GM06990 (cell line): ENCODE data around the gene GPR108.

Experiments
- DNase-seq: peaks from one replicate; pipeline ENCODE4 v3.0.0-alpha.2; 2011; ENCODE audit not compliant: insufficient read length; ENCODE audit errors: extremely low read depth
- H3K27me3 ChIP-seq: replicated peaks from 2 replicates; pipeline ENCODE4 v1.6.0; 2011; ENCODE audit warnings: low read length; ENCODE audit not compliant: control insufficient read depth, insufficient read depth
- H3K36me3 ChIP-seq: 2 replicates; pipeline ENCODE4 v1.5.1; 2011; ENCODE audit warnings: low read length; ENCODE audit not compliant: control insufficient read depth, insufficient read depth
- H3K4me3 ChIP-seq: replicated peaks from 2 replicates; pipeline ENCODE4 v1.5.1; 2011; ENCODE audit warnings: low read depth, mild to moderate bottlenecking, control low read depth, low read length
- CTCF ChIP-seq: IDR thresholded peaks from 2 replicates; pipeline ENCODE4 v1.5.1; 2011; ENCODE audit warnings: low read length, control low read depth, mild to moderate bottlenecking, inconsistent platforms; ENCODE audit not compliant: insufficient read depth, poor library complexity, severe bottlenecking

Gene GPR108

GRCh38 chr19:6744381-6745301, 7.3 kb upstream of the GPR108 start:
- peaks cover 22% of the 10 kb centered on the region for H3K36me3 ChIP-seq
- DNase-seq, result no peak
- no peaks in the 10 kb centered on the region for H3K27me3 ChIP-seq
- no peak overlapping the region for H3K4me3 ChIP-seq
- no peak for TF ChIP-seq CTCF

GRCh38 chr19:6743714-6744380, 6.5 kb upstream of the GPR108 start:
- no peak for DNase-seq
- Histone ChIP-seq H3K4me3 (no peak overlapping the region), H3K36me3 (peaks cover 22% of the 10 kb centered on the region), H3K27me3 (no peaks in the 10 kb centered on the region)
- TF ChIP-seq CTCF, result no peak

- no peak for TF ChIP-seq CTCF
- no peaks in the 10 kb centered on the region for H3K27me3 ChIP-seq
- peaks cover 20% of the 10 kb centered on the region for H3K36me3 ChIP-seq
- DNase-seq, result no peak
- no peak overlapping the region for H3K4me3 ChIP-seq
These were observed 5.7 kb upstream of the GPR108 start for GRCh38 chr19:6743066-6743465.

GRCh38 chr19:6740589-6741343, 3.4 kb upstream of the GPR108 start:
- Histone ChIP-seq H3K36me3 (peaks cover 15% of the 10 kb centered on the region), H3K4me3 (peak overlapping the region; percentile 94), H3K27me3 (no peaks in the 10 kb centered on the region)
- DNase-seq, result peak; percentile 74
- TF ChIP-seq CTCF, result no peak

GRCh38 chr19:6739883-6740588, 2.7 kb upstream of the GPR108 start:
- Histone ChIP-seq H3K36me3 (peaks cover 14% of the 10 kb centered on the region), H3K27me3 (no peaks in the 10 kb centered on the region), H3K4me3 (peak overlapping the region; percentile 94)
- TF ChIP-seq CTCF, result no peak
- DNase-seq, result no peak
